Umbilical cord (tissue), 2 donors: ENCODE results near the gene ERMN. TPM values are rescaled to one million over a fixed set of nuclear protein-coding genes. Genes with fewer than 3 reads are reported as not detected.

Experiments
- DNase-seq: peaks from one replicate; pipeline ENCODE4 v3.0.0-alpha.2; 2015; ENCODE audit warnings: low spot score
- total RNA-seq: library from RNA; depleted of rRNA; stranded (reverse); fragments of >200 nt; gene quantifications from one replicate; pipeline ENCODE4 v1.2.3, GENCODE V29; 2014; ENCODE audit warnings: low replicate concordance; ENCODE audit not compliant: insufficient read depth

ERMN gene
- total RNA-seq, 1 donor from 2014 or later = 5.1 TPM

DNA sequence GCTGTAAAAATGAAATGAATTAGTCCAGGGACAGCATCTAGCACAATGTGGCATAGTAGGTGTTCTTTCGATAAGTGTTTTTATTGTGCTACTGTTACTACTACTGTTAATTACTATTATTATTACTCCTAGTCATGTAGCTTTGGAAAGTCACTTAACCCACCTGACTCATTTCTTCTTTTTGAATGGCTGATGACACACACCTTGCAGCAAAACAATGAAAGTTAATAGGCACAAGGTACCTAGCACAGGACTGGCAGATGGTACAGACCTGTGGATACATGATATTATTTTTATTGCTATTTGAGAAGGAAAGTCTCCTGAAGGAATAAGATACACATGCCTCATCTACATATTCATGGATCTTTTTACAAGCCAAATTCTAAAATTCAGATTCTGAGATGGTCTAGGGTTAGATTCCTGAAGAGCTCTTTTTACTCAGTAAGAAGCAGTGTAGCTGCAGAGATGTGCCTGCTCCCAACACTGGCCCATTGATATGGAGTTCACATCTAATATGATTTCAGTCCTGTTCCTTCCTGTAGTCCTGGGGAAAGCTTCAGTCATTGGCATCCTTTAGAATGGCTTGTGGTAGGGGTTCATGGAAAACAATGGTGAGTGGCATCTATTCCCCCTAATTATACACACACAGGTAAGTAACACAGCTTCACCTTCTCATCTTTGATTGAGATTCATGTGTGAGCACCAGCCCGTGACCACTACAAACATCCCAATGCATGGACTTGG lies 7.9 kb upstream of the ERMN start:
- DNase-seq = no peak

DNA sequence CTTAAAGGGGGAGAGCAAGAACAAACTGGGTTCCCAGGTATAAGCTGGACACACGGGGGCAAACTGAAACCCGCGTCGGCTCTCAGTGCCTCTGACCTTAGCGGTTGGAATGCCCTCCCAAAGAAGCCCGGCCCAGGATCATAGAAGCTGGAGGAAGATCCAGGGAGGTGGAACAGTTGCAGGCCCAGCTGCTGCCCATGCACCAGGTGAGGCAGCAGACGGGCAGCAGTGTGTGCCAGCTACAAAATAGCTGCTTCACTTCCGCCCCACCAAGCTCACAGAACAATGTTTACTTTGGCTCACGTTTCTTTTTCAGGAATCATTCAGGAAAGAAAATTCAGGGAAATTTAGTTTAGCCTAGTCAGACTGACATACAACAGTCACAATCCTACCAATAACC lies 3.9 kb upstream of the ERMN start:
- no peak for DNase-seq

- DNase-seq = peak; percentile 51
Measured at GRCh38 chr2:157327621-157328500, 2.2 kb upstream of the ERMN start.

GRCh38 chr2:157327200-157327599 lies 1.6 kb upstream of the ERMN start:
- no peak for DNase-seq

DNA sequence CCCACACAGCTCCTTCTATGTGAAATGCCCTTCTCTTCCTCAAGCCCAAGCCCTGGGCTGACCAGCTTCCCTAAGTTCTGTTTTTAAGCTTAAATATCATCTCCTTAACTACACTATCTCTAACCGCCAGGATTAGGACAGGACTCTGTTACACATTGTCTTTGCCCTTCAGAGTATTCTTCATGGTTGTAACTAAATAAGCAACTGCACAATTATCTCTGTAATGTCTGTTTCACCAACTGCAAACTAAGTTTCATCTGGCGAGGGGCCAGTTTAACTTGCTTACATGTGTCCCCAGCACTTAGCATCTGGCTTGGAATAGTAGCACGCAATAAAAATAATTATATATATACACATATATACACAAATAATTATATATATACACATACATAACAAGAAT lies 1.1 kb upstream of the ERMN start:
- DNase-seq = no peak

DNA sequence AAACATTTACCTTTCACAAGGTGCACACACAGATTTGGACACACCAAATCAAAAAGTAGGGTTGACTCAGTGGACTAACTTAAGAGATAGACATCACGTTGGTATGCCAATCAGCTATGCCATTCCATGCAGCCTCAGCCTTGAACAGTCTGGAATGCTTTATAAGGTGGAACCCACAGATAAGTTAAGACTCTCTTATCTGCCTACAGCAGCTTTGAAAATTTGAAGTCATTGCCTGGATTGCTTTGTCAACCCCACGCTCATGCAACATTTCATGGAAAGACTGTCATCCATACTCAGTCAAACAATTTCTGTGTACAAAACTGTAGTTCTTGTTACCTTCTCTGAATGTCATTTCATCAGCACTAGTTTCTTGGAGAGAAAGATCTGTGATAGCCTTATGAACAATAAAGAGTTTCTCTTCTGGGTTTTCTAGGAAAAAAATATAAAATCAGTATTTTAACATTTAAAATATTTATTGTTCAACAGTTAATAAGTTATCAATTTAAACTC lies 1.2 kb downstream of the ERMN start:
- DNase-seq = no peak

- no peak for DNase-seq
Measured at GRCh38 chr2:157322432-157322831, 3.2 kb downstream of the ERMN start.

DNA sequence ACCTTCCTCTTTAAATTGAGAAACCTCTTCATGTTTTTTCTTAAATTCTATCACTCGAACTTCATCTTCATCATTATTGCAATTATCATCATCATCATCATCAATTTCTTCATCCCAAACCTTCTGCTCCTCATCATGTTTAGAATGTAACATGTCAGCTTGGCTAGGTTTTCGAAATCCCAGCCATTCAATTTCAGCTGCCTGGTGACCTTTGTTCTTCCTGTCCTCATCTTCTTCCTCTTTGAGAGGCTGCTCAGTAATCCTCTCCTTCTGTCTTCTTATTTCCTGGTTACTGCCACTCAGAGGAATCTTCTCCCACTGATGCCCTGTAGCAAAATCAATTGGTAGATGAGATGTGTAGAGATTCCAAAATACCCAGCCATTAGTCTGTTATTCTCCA lies 4.2 kb downstream of the ERMN start:
- no peak for DNase-seq

GRCh38 chr2:157320409-157320808 lies 5.2 kb downstream of the ERMN start:
- DNase-seq = no peak

- no peak for DNase-seq
Measured at GRCh38 chr2:157319795-157320194, 5.8 kb downstream of the ERMN start.

- DNase-seq = no peak
Measured at GRCh38 chr2:157318884-157319283, 6.7 kb downstream of the ERMN start.

GRCh38 chr2:157315901-157316300 lies 9.7 kb downstream of the ERMN start:
- DNase-seq = no peak

- no peak for DNase-seq
Measured at GRCh38 chr2:157312866-157313486, 12.6 kb downstream of the ERMN start.

- DNase-seq = no peak
Measured at GRCh38 chr2:157311706-157312105, 13.9 kb downstream of the ERMN start.

DNA sequence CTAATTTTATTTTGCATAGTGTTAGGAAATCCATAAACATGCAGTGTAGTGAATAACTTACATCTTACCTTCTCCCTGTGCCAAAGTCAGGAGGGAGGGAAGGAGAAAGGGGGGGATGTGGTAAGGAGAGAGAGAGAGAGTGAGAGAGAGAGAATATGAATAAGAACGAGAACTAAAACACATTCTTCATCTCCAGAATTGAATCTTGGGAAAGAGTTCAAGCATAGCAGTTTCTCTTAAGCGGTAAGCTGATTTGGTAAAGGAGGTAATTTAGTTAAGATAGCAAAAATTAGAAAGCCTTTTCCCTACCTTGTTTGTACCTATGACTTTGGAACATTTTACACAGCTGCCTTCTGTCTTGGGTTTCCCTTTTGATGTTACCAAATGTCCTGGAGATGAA lies 15.7 kb downstream of the ERMN start:
- no peak for DNase-seq

GRCh38 chr2:157307021-157307420 lies 18.6 kb downstream of the ERMN start:
- no peak for DNase-seq

- DNase-seq = no peak
Measured at GRCh38 chr2:157305723-157306110, 19.9 kb downstream of the ERMN start.

- DNase-seq = peak; percentile 59
Measured at GRCh38 chr2:157304811-157305722, 20.6 kb downstream of the ERMN start.

DNA sequence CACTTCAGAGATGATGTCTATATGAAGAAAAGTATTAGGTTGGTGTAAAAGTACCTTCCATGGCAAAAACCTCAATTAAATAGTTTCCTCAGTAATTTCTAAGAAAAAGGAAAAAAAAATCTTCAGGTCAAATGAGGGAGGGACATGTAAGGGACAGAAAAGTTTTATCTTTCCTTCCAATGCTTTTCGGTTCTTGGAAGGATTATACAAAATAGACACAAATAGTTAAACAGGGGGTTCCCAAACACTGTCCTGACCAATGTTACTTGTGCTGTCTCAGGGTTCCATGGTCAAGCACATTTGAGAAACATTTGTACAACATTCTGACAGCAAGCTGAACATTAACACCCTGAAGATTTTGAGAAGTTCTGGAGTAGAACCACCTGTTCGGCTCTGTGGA lies 22.0 kb downstream of the ERMN start:
- DNase-seq = no peak

GRCh38 chr2:157302492-157303099 lies 23.0 kb downstream of the ERMN start:
- DNase-seq = peak; percentile 73

DNA sequence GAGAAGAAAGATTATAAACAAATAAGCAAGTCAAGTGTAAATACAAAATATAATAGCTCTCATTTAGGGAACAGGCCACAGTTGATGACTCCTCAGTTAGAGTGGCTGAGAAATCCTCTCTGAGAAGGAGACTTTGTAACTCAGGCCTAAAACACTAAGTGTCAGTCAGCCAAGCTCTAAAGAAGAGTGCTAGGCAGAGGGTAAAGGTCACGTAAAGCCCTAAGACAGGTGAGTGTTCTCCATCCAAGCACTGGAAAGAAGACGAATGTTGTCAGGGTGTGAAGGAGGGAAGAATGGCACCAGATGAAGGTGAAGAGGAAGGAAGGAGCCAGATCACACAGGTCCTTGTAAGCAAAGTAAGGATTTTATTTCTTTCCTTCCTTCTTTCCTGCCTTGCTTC lies 24.3 kb downstream of the ERMN start:
- no peak for DNase-seq
